Measurements from ENCODE around the gene ESYT1.

Gene ESYT1

GRCh38 chr12:56178347-56178746 is 50.3 kb downstream of the ESYT1 start:
- H3K27ac ChIP-seq (ENCODE audit: low read length): no peak overlapping the region
- no peaks in the 10 kb centered on the region for H3K9me3 ChIP-seq (ENCODE audit: control insufficient read depth, low read depth, low read length)
- H3K36me3 ChIP-seq (ENCODE audit: control insufficient read depth, low read depth, low read length): peaks cover 74% of the 10 kb centered on the region
- H3K27me3 ChIP-seq (ENCODE audit: control insufficient read depth, insufficient read depth, low read length): no peaks in the 10 kb centered on the region
- H3K4me1 ChIP-seq (ENCODE audit: control insufficient read depth, low read depth, low read length): no peaks in the 10 kb centered on the region
- no peak overlapping the region for H3K4me3 ChIP-seq (ENCODE audit: low read length)
- no peak overlapping the region for H3K9ac ChIP-seq (ENCODE audit: low read length)

GRCh38 chr12:56186957-56187356 is 58.9 kb downstream of the ESYT1 start:
- Histone ChIP-seq H3K4me3 (ENCODE audit: low read length) (no peak overlapping the region), H3K36me3 (ENCODE audit: control insufficient read depth, low read depth, low read length) (peaks cover 38% of the 10 kb centered on the region), H3K4me1 (ENCODE audit: control insufficient read depth, low read depth, low read length) (peaks cover 9% of the 10 kb centered on the region), H3K9me3 (ENCODE audit: control insufficient read depth, low read depth, low read length) (no peaks in the 10 kb centered on the region), H3K27ac (ENCODE audit: low read length) (no peak overlapping the region), H3K9ac (ENCODE audit: low read length) (no peak overlapping the region), H3K27me3 (ENCODE audit: control insufficient read depth, insufficient read depth, low read length) (no peaks in the 10 kb centered on the region)

- Histone ChIP-seq H3K27ac (ENCODE audit: low read length) (peak overlapping the region; percentile 82), H3K4me1 (ENCODE audit: control insufficient read depth, low read depth, low read length) (peaks cover 9% of the 10 kb centered on the region), H3K36me3 (ENCODE audit: control insufficient read depth, low read depth, low read length) (peaks cover 31% of the 10 kb centered on the region)
These were observed 60.2 kb downstream of the ESYT1 start for GRCh38 chr12:56188131-56188777.

GRCh38 chr12:56188778-56189098 is 60.7 kb downstream of the ESYT1 start:
- H3K36me3 ChIP-seq (ENCODE audit: control insufficient read depth, low read depth, low read length): peaks cover 27% of the 10 kb centered on the region
- peak overlapping the region; percentile 92 for H3K4me3 ChIP-seq (ENCODE audit: low read length)
- no peaks in the 10 kb centered on the region for H3K27me3 ChIP-seq (ENCODE audit: control insufficient read depth, insufficient read depth, low read length)
- peak overlapping the region; percentile 82 for H3K27ac ChIP-seq (ENCODE audit: low read length)
- peak overlapping the region; percentile 92 for H3K9ac ChIP-seq (ENCODE audit: low read length)
- H3K4me1 ChIP-seq (ENCODE audit: control insufficient read depth, low read depth, low read length): peaks cover 9% of the 10 kb centered on the region
- no peaks in the 10 kb centered on the region for H3K9me3 ChIP-seq (ENCODE audit: control insufficient read depth, low read depth, low read length)

More at GRCh38 chr12:56188131-56188777, 60.2 kb downstream of the ESYT1 start:
- H3K9ac ChIP-seq (ENCODE audit: low read length): peak overlapping the region; percentile 92
- H3K9me3 ChIP-seq (ENCODE audit: control insufficient read depth, low read depth, low read length): no peaks in the 10 kb centered on the region
- peak overlapping the region; percentile 92 for H3K4me3 ChIP-seq (ENCODE audit: low read length)
- no peaks in the 10 kb centered on the region for H3K27me3 ChIP-seq (ENCODE audit: control insufficient read depth, insufficient read depth, low read length)

GRCh38 chr12:56189099-56189917 is 61.2 kb downstream of the ESYT1 start, which contains the start of gene SMARCC2:
Gene SMARCC2, minus strand, starts transcription at chr12:56189483. Its CDS starts 22 bp downstream, at chr12:56189461.
- peak within 1 kb of the TSS; percentile 92 for H3K27ac ChIP-seq (ENCODE audit: low read length)
- no peaks in the 10 kb centered on the region for H3K27me3 ChIP-seq (ENCODE audit: control insufficient read depth, insufficient read depth, low read length)
- peak within 1 kb of the TSS; percentile 100 for H3K4me3 ChIP-seq (ENCODE audit: low read length)
- peaks cover 9% of the 10 kb centered on the region for H3K4me1 ChIP-seq (ENCODE audit: control insufficient read depth, low read depth, low read length)
- peak within 1 kb of the TSS; percentile 94 for H3K9ac ChIP-seq (ENCODE audit: low read length)
- no peaks in the 10 kb centered on the region for H3K9me3 ChIP-seq (ENCODE audit: control insufficient read depth, low read depth, low read length)
- peaks cover 22% of the 10 kb centered on the region for H3K36me3 ChIP-seq (ENCODE audit: control insufficient read depth, low read depth, low read length)

- Histone ChIP-seq H3K27me3 (ENCODE audit: control insufficient read depth, insufficient read depth, low read length) (no peaks in the 10 kb centered on the region), H3K36me3 (ENCODE audit: control insufficient read depth, low read depth, low read length) (peaks cover 14% of the 10 kb centered on the region), H3K9ac (ENCODE audit: low read length) (peak overlapping the region; percentile 94), H3K4me3 (ENCODE audit: low read length) (peak overlapping the region; percentile 100), H3K4me1 (ENCODE audit: control insufficient read depth, low read depth, low read length) (peaks cover 9% of the 10 kb centered on the region), H3K27ac (ENCODE audit: low read length) (peak overlapping the region; percentile 92), H3K9me3 (ENCODE audit: control insufficient read depth, low read depth, low read length) (no peaks in the 10 kb centered on the region)
These were observed 62.0 kb downstream of the ESYT1 start for GRCh38 chr12:56189918-56190694.

- Histone ChIP-seq H3K36me3 (ENCODE audit: control insufficient read depth, low read depth, low read length) (peaks cover 10% of the 10 kb centered on the region), H3K9me3 (ENCODE audit: control insufficient read depth, low read depth, low read length) (no peaks in the 10 kb centered on the region), H3K27me3 (ENCODE audit: control insufficient read depth, insufficient read depth, low read length) (no peaks in the 10 kb centered on the region), H3K4me3 (ENCODE audit: low read length) (peak overlapping the region; percentile 100), H3K27ac (ENCODE audit: low read length) (no peak overlapping the region), H3K9ac (ENCODE audit: low read length) (peak overlapping the region; percentile 94), H3K4me1 (ENCODE audit: control insufficient read depth, low read depth, low read length) (peaks cover 9% of the 10 kb centered on the region)
These were observed 62.7 kb downstream of the ESYT1 start for GRCh38 chr12:56190695-56191155.

- H3K27ac ChIP-seq (ENCODE audit: low read length): no peak overlapping the region
- H3K9ac ChIP-seq (ENCODE audit: low read length): no peak overlapping the region
- H3K4me3 ChIP-seq (ENCODE audit: low read length): no peak overlapping the region
- H3K9me3 ChIP-seq (ENCODE audit: control insufficient read depth, low read depth, low read length): no peaks in the 10 kb centered on the region
- peaks cover 8% of the 10 kb centered on the region for H3K4me1 ChIP-seq (ENCODE audit: control insufficient read depth, low read depth, low read length)
- H3K36me3 ChIP-seq (ENCODE audit: control insufficient read depth, low read depth, low read length): no peaks in the 10 kb centered on the region
- H3K27me3 ChIP-seq (ENCODE audit: control insufficient read depth, insufficient read depth, low read length): no peaks in the 10 kb centered on the region
These were observed 64.5 kb downstream of the ESYT1 start for GRCh38 chr12:56192582-56192981.

- no peak overlapping the region for H3K9ac ChIP-seq (ENCODE audit: low read length)
- no peaks in the 10 kb centered on the region for H3K9me3 ChIP-seq (ENCODE audit: control insufficient read depth, low read depth, low read length)
- no peak overlapping the region for H3K27ac ChIP-seq (ENCODE audit: low read length)
- no peaks in the 10 kb centered on the region for H3K36me3 ChIP-seq (ENCODE audit: control insufficient read depth, low read depth, low read length)
- no peak overlapping the region for H3K4me3 ChIP-seq (ENCODE audit: low read length)
- no peaks in the 10 kb centered on the region for H3K27me3 ChIP-seq (ENCODE audit: control insufficient read depth, insufficient read depth, low read length)
- peaks cover 4% of the 10 kb centered on the region for H3K4me1 ChIP-seq (ENCODE audit: control insufficient read depth, low read depth, low read length)
These were observed 65.0 kb downstream of the ESYT1 start for GRCh38 chr12:56193025-56193578.

Measured in iPS-18a (cell line).